ENCODE measurements around the gene CDK7.
"Not testable (repeated sequence)": the region's sequence is repeated elsewhere in the genome, so short reads cannot be mapped to it uniquely, and the experiment has no call there.

Gene CDK7

GRCh38 chr5:69234457-69235268 lies at the start of gene CDK7:
Gene CDK7, plus strand, starts transcription at chr5:69234886. Its CDS starts 90 bp downstream, at chr5:69234976.
- FAIRE-seq (peak; percentile 94), DNase-seq (ENCODE audit: insufficient read length, low spot score) (peak; percentile 96)

DNA sequence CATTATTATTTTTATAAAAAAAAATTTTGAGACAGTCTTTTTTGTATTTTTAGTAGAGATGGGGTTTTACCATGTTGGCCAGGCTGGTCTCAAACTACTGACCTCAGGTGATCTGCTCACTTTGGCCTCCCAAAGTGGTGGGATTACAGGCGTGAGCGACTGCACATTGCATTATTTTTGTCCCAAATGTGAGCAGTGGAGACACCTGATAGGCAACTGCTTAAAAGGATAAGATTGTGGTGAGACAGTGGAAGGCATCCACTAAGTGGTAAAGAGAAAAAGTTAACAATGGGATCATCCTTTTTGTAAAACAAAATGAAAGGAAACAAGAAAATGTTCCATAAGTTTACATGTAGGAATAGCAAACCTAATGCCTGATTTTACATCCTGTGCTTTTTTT lies 47.3 kb upstream of the CDK7 start:
- no peak for FAIRE-seq
- DNase-seq (ENCODE audit: insufficient read length, low spot score) = no peak

DNA sequence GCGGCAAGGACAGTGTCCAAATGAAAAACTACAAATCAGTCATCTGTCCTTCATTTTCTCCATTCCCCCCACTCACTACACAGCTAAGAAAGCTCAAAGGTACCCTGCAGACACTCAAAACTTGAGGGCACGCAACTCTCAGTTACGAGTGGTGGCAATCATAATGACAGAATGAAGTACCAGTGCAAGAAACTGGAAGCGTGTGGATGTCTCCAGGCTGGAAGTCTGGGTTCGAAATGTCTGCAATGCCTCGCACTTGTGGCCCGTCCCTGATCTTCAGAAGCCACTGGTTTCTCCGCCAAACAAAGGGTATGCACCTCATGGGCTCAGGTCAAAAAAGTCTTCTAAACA lies 45.9 kb upstream of the CDK7 start:
- no peak for DNase-seq (ENCODE audit: insufficient read length, low spot score)
- FAIRE-seq = no peak

DNA sequence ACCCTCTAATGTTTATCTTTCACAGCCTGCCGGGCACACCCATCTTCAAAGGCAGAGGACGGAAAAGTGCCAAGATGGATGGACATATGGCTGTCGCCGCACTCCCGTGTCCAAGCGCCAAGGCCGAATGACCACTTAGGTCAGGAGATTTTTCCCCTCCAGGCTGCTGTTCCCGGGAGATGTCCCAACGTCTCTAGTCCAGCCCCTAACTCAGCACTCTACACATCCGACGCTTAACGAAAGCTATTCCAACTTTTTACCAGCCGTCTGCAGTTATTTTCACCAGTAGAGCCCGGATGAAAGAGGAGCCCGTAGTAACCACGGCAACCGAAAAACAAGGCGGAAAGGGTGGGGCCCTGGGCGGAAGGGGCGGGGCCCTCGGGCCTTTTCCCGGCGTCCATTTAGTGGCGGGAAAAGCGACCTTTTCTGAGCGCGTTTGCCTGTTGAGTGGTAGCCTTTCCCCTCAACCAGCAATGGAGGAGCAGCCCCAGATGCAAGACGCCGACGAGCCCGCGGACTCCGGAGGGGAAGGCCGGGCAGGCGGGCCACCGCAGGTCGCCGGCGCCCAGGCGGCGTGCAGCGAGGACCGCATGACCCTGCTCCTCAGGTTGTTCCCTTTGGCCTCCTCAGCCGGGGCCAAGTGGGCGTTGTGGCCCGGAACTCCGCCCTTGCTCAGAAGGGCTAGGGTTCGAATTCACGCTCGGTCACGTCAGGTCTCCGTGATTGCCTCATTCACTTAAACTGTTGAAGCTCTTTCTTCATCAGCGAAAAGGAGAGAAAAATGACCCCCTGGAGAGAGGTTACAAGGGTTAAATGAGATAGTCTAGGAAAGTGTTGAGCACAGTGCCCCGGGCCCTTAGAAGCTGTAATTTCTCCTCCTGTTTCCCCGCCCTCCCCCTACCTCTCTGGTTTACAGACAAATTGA lies 45.3 kb upstream of the CDK7 start, which contains the start of gene CENPH:
CENPH (plus strand) TSS at position 422 of the 925 bp plus-strand sequence; CDS start at position 474, 52 bp downstream.
- peak; percentile 85 for DNase-seq (ENCODE audit: insufficient read length, low spot score)
- FAIRE-seq = peak; percentile 26

DNA sequence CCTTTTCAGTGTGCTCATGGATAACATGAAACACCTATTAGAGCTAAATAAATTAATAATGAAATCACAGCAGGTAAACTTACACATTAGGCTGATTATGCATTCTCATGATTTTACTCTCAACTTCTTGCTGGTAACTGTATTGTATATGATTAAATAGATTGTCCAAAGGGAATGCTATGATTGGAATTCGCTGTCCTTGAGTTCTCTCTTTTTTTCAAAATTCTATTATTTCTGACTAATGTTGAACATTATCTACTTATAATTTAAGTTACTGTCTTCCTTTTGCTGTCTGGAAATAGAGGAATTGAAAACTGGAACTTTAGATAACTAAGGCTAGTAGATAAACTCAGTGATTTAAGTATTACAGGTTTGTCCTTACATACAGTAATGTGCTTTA lies 32.2 kb upstream of the CDK7 start:
- DNase-seq (ENCODE audit: insufficient read length, low spot score) (no peak), FAIRE-seq (no peak)

DNA sequence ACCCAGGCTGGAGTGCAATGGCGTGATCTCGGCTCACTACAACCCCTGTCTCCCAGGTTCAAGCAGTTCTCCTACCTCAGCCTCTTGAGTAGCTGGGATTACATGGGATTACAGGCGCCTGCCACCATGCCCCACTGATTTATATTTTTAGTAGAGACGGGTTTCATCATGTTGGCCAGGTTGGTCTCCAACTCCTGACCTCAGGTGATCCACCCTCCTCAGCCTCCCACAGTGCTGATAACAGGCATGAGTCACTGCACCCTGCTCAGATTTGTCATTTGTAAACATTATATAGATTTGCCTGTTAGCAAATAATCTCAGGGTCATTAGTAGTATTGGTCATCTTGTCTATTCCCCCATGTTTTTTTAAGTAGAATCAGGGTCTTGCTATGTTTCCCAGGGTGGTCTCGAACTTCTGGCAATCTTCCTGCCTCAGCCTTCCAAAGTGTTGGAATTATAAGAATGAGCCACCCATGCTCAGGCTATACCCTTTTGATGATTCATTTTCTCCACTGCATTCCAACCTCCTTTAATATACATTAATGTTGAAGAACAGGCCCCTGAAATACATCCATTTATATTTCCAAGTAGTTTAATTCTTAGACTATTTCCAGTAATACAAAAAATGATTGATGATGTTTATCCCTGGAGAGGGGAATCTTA lies 28.0 kb upstream of the CDK7 start:
- FAIRE-seq = no peak

DNA sequence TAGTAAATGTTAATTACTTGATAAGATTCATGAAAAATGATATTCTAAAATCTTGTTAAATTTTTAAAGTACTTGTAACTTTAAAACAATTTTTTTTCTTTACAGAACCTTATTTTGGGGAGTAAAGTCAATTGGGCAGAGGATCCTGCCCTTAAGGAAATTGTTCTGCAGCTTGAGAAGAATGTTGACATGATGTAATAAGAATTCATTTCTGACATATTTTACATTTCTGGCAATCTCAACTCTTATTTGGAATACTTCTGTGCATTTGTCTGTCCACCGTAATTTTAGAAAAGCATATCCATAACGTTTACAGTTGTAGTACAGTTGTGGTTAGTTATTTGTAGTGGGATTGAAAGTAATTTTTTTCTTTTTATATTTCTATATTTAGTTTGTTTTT lies 25.1 kb upstream of the CDK7 start:
- FAIRE-seq (no peak), DNase-seq (ENCODE audit: insufficient read length, low spot score) (no peak)

More for the DNA sequence above, 28.0 kb upstream of the CDK7 start:
- no peak for DNase-seq (ENCODE audit: insufficient read length, low spot score)

DNA sequence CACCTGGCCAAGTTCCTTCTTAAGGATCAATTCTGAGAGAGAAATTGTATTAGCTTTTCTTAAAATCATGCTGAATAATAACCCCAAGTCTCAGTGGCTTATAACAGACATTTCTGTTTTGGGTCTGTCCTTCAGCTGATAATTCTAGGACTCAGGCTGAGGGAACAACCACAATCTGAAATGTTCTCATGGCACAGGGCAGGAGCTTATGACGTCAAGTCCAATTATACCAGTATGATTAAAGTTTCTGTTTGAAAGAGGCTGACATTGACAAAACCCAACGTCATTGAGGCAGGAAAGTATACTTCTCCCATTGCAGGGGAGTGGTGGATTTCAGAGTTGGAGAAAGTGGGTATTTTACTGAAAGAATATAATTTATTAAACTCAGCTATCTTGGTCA lies 23.5 kb upstream of the CDK7 start:
- no peak for FAIRE-seq
- DNase-seq (ENCODE audit: insufficient read length, low spot score) = no peak

DNA sequence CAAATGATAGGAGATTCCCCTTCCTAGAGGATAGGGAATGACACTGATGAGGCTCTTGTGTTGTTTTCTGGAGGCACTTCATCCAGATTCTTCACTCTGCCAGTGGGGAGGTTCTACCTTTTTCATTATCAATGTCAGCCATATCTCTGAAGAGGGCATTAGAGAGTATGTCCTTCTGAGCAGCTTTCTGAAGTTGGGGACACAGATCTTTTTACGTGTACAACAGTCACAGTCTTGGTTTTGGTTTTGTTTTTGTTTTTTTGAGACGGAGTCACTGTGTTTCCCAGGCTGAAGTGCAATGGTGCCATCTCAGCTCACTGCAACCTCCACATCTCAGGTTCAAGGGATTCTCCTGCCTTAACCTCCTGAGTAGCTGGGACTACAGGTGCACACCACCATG lies 22.7 kb upstream of the CDK7 start:
- FAIRE-seq (no peak), DNase-seq (ENCODE audit: insufficient read length, low spot score) (no peak)

DNA sequence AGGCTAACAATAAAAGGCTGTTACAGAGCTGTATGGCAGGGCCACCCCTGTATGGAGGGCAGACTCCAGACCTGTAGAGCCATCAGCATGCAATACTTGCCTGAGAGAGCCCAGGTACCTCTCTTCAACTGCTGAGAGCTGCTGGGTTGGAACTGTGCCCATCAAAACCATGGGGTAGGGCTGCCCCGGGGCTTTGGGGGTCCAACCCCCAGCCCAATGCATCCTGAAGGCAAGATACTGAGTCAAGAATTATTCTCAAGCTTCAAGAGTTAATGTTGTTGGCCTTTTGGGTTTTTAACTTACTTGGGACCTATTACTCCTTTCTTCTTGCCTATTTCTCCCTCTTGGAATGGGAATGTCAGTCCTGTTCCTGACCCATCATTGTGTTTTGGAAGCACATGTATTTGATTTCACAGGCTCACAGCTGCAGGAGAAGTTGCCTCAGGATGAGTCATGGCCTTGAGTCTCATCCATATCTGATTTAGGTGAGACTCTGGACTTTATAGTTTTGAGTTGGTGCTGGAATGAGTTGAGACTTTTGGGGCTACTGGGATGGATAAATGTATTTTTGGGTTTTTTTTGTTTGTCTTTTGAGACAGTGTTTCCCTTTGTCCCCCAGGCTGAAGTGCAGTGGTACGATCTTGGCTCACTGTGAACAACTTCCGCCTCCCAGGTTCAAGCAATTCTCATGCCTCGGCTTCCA lies 21.0 kb upstream of the CDK7 start:
- no peak for FAIRE-seq
- DNase-seq (ENCODE audit: insufficient read length, low spot score) = no peak

- no peak for FAIRE-seq
- DNase-seq (ENCODE audit: insufficient read length, low spot score) = no peak
These were observed 17.6 kb upstream of the CDK7 start for GRCh38 chr5:69217151-69217511.

DNA sequence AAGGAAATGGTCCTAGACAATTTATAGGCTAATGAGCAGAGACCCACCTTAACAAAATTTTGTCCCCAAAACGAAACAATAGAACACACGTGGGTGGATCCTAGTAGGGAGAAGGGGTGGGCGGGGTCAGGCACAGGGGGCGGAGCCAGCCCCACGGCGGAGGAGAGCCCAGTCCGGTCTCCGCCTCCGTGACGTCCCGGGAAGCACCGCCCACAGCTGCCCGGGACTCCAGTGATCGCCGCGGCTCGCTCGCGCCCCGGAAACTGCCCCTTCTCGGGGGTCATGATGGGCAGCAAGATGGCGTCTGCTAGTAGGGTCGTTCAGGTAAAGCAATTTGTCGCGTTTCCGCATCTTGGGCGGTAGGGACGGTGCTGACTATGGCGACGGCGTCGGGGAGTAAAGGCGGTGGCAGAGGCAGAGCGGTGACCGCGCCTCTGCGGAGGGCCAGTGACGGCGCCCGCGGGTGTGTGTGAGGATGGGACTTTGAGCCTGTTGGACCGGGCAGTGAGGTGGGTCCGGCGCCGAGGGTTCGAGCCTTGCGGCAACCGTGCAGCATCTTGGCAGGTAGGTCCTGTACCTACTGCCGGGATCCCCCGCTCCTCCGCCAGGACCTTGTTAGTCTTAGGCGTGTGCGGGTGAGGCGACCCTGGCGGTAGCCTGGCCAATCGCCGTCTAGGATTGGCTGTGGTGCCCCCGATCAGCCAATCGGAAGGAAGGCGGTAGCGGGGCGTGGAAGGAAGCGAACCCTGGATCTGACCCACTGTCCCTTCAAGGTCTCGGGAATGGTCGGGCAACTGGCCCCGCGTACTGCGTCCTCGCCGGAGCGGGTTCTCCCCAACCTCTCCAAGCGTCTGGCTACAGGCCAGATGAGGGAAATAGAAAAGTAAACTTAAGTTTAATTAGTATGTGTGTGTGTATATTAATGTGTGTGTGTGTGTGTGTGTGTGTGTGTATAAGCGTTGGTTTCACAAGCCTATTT lies 16.8 kb upstream of the CDK7 start:
- DNase-seq (ENCODE audit: insufficient read length, low spot score) = peak; percentile 94
- FAIRE-seq = peak; percentile 96

DNA sequence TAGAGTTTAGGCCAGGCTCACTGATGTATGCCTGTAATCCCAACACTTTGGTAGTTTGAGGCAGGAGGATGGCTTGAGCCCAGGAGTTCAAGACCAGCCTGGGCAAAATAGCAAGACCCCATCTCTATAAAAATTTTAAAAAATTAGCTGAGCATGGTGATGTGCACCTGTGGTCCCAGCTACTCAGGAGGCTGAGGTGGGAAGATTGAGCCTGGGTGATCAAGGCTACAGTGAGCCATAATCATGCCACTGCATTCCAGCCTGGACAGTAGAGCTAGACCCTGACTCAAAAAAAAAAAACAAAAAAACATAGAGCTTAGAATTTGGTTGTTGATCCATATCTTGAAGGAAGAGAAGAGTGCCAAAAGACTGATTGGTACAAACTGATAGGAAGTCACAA lies 14.7 kb upstream of the CDK7 start:
- no peak for FAIRE-seq
- DNase-seq (ENCODE audit: insufficient read length, low spot score) = no peak

- FAIRE-seq; DNase-seq (ENCODE audit: insufficient read length, low spot score): not testable (repeated sequence)
These were observed 14.3 kb upstream of the CDK7 start for GRCh38 chr5:69220371-69220770.

- FAIRE-seq; DNase-seq (ENCODE audit: insufficient read length, low spot score): not testable (repeated sequence)
These were observed 13.9 kb upstream of the CDK7 start for GRCh38 chr5:69220833-69221232.

DNA sequence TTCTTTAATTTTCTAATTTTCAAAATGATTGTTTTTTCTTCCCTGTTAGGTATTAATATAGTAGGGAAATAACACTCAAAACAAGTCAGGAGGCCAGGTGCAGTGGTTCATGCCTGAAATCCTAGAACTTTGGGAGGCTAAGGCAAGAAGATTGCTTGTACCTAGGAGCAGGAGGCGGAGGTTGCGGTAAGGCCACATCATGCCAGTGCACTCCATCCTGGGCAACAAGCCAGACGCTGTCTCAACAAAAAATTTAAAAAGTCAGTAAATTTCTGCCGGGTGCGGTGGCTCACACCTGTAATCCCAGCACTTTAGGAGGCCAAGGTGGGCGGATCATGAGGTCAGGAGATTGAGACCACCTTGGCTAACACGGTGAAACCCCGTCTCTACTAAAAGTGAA lies 10.2 kb upstream of the CDK7 start:
- no peak for FAIRE-seq
- no peak for DNase-seq (ENCODE audit: insufficient read length, low spot score)

- DNase-seq (ENCODE audit: insufficient read length, low spot score) (no peak), FAIRE-seq (no peak)
These were observed 8.8 kb upstream of the CDK7 start for GRCh38 chr5:69225860-69226259.

GRCh38 chr5:69230181-69230580 lies 4.5 kb upstream of the CDK7 start:
- no peak for DNase-seq (ENCODE audit: insufficient read length, low spot score)
- FAIRE-seq = no peak

- DNase-seq (ENCODE audit: insufficient read length, low spot score) = no peak
- no peak for FAIRE-seq
These were observed 3.4 kb upstream of the CDK7 start for GRCh38 chr5:69231281-69231680.
